Tibial nerve (tissue), 4 donors: Measurements from ENCODE around the gene RUNX2. TPM values are rescaled to one million over a fixed set of nuclear protein-coding genes. Genes with fewer than 3 reads are reported as not detected.

Experiments used
- DNase-seq, 2 donors: peaks; one replicate each; pipeline ENCODE4 v3.0.0-alpha.2; 2019; ENCODE audit warnings: low spot score in 2 of 2
- H3K27ac ChIP-seq, 4 donors: fragments of 200-600 bp; sonication (generic) in 3 of 4; one replicate each; pipeline ENCODE4 v1.5.1; 2017 to 2019; ENCODE audit warnings: mild to moderate bottlenecking in 1 of 4
- H3K27me3 ChIP-seq, 2 donors: fragments of 200-600 bp; sonication (generic) in 1 of 2; one replicate each; pipeline versions ENCODE4 v1.5.1 to v1.6.0; 2017 to 2019
- H3K36me3 ChIP-seq, 3 donors: fragments of 200-600 bp; sonication (generic); one replicate each; pipeline ENCODE4 v1.5.1; 2018 to 2019
- H3K4me1 ChIP-seq, 4 donors: fragments of 200-600 bp; sonication (generic) in 3 of 4; one replicate each; pipeline ENCODE4 v1.5.1; 2017 to 2019
- H3K4me3 ChIP-seq, 4 donors: fragments of 200-600 bp; sonication (generic) in 3 of 4; one replicate each; pipeline ENCODE4 v1.5.1; 2017 to 2019; ENCODE audit warnings: mild to moderate bottlenecking in 1 of 4, moderate library complexity in 1 of 4
- H3K9me3 ChIP-seq, 4 donors: fragments of 200-600 bp; sonication (generic) in 3 of 4; one replicate each; pipeline ENCODE4 v1.5.1; 2017 to 2019
- EP300 ChIP-seq, 2 donors: sonication (generic); formaldehyde crosslinking; IDR thresholded peaks; one replicate each; pipeline ENCODE4 v1.6.1; 2017; ENCODE audit warnings: antibody characterized with exemption in 2 of 2, mild to moderate bottlenecking in 1 of 2
- POLR2A ChIP-seq, 2 donors: fragments of 450-650 bp; IDR thresholded peaks; one replicate each; pipeline ENCODE4 v1.6.1; 2017; ENCODE audit warnings: antibody characterized with exemption in 2 of 2, mild to moderate bottlenecking in 2 of 2, moderate library complexity in 2 of 2
- WGBS, 2 donors: methylation state at CpG; one replicate each; pipeline ENCODE4 v1.1.5; 2018; 5-methylcytosine and 5-hydroxymethylcytosine counted together
- total RNA-seq, 4 donors: library from RNA; depleted of rRNA; stranded (reverse); fragments of >200 nt; gene quantifications; one replicate each; pipeline ENCODE4 v1.1.0, GENCODE V29; 2016
- TF ChIP-seq, protein P1 (sequence below), 5 experiments: fragments of 200-600 bp in 3 of 5; fragments of 450-650 bp in 2 of 5; sonication (generic) in 3 of 5; IDR thresholded peaks; one replicate each; pipeline ENCODE4 v1.5.1; 2016 to 2019; ENCODE audit warnings: antibody characterized with exemption in 5 of 5, mild to moderate bottlenecking in 3 of 5, moderate library complexity in 2 of 5

Gene RUNX2
- total RNA-seq, 4 donors from 2014 or later = 6.3 to 12.3 (median 7.8) TPM

DNA sequence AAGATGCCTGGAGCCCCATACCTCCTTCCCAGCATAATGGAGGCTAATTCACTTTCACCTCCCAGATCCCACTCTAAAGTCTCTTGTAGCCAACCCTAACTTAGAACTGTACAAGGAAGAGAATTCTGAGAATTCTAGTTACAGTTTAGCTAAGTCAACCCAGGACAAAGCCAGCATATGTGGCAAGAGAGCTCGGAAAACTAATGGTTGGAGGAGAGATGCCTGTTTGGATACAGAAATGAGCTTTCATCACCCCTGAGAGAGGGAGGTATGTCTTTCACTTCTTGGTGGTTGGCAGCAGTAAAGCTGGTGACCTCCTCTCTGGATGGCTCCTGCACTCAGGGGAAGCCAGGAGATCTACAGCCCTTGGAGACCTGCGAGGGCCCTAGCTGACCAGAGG is 302.2 kb downstream of the RUNX2 start:
- no peaks in the 10 kb centered on the region for H3K27me3 ChIP-seq
- H3K36me3 ChIP-seq = no peaks in the 10 kb centered on the region
- 57 to 68% methylated on average over 2 of the region's 2 CpGs for WGBS, 2 donors
- TF ChIP-seq POLR2A (IDR thresholded peaks at IDR 0.05) (no peak), EP300 (IDR thresholded peaks at IDR 0.05) (no peak)
- TF ChIP-seq, protein P1, sequence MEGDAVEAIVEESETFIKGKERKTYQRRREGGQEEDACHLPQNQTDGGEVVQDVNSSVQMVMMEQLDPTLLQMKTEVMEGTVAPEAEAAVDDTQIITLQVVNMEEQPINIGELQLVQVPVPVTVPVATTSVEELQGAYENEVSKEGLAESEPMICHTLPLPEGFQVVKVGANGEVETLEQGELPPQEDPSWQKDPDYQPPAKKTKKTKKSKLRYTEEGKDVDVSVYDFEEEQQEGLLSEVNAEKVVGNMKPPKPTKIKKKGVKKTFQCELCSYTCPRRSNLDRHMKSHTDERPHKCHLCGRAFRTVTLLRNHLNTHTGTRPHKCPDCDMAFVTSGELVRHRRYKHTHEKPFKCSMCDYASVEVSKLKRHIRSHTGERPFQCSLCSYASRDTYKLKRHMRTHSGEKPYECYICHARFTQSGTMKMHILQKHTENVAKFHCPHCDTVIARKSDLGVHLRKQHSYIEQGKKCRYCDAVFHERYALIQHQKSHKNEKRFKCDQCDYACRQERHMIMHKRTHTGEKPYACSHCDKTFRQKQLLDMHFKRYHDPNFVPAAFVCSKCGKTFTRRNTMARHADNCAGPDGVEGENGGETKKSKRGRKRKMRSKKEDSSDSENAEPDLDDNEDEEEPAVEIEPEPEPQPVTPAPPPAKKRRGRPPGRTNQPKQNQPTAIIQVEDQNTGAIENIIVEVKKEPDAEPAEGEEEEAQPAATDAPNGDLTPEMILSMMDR (IDR thresholded peaks at IDR 0.05) = no peak
- peaks cover 0 to 6% (median 0%) of the 10 kb centered on the region in 4 donors for H3K4me1 ChIP-seq
- no peaks in the 10 kb centered on the region for H3K9me3 ChIP-seq
- DNase-seq = no peak
- peak overlapping the region in 2 of 4 donors; percentile 13 to 26 for H3K27ac ChIP-seq
- no peak overlapping the region for H3K4me3 ChIP-seq

DNA sequence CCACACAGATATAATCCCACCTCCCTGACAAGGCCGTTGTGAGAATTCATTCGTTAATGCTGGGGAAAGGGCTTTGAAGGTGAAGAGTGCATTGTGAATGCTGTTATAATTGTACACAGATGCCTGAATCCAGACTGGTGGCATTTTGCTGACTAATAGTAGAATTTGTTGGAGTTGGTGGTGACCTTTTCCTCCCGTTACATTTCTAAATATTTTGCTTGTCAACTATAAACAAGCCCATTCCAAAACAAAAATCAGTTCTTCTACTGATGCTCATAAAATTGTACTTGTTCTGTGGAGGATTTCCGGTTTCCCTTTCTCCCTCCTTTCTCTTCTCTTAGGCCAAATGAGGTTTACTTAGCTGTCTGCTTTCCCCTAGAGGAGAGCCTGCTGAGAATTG is 302.7 kb downstream of the RUNX2 start:
- DNase-seq = no peak
- no peaks in the 10 kb centered on the region for H3K36me3 ChIP-seq
- no peaks in the 10 kb centered on the region for H3K9me3 ChIP-seq
- no peak overlapping the region for H3K4me3 ChIP-seq
- H3K4me1 ChIP-seq = peaks cover 0 to 6% (median 0%) of the 10 kb centered on the region in 4 donors
- peak overlapping the region in 2 of 4 donors; percentile 13 to 26 for H3K27ac ChIP-seq
- TF ChIP-seq EP300 (IDR thresholded peaks at IDR 0.05) (no peak), POLR2A (IDR thresholded peaks at IDR 0.05) (no peak)
- TF ChIP-seq, protein P1 (IDR thresholded peaks at IDR 0.05) = no peak
- 32 to 33% methylated on average over 4 of the region's 4 CpGs for WGBS, 2 donors
- H3K27me3 ChIP-seq = no peaks in the 10 kb centered on the region

DNA sequence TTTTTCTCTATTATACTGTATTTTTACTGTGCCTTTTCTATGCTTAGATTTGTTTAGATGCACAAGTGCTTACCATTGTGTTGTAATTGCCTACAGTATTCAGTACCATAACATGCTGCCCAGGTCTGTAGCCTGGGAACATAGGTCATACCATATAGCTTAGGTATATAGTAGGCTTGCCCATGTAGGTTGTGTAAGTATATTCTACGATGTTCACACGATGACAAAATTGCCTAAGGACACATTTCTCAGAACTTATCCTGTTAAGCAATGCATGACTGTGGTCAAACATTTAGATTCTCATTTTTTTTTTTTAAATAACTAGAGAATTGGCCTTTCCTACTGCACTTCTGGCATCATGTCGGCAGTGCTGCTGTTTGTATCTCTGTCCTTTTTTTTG is 303.3 kb downstream of the RUNX2 start:
- no peaks in the 10 kb centered on the region for H3K9me3 ChIP-seq
- H3K27me3 ChIP-seq = no peaks in the 10 kb centered on the region
- H3K27ac ChIP-seq = no peak overlapping the region
- H3K36me3 ChIP-seq = no peaks in the 10 kb centered on the region
- no peak for DNase-seq
- TF ChIP-seq EP300 (IDR thresholded peaks at IDR 0.05) = no peak
- TF ChIP-seq, protein P1 (IDR thresholded peaks at IDR 0.05) = no peak
- no peak for TF ChIP-seq POLR2A (IDR thresholded peaks at IDR 0.05)
- no peak overlapping the region for H3K4me3 ChIP-seq
- H3K4me1 ChIP-seq = peaks cover 0 to 6% (median 0%) of the 10 kb centered on the region in 4 donors
- 74 to 78% methylated on average over 3 of the region's 3 CpGs for WGBS, 2 donors

DNA sequence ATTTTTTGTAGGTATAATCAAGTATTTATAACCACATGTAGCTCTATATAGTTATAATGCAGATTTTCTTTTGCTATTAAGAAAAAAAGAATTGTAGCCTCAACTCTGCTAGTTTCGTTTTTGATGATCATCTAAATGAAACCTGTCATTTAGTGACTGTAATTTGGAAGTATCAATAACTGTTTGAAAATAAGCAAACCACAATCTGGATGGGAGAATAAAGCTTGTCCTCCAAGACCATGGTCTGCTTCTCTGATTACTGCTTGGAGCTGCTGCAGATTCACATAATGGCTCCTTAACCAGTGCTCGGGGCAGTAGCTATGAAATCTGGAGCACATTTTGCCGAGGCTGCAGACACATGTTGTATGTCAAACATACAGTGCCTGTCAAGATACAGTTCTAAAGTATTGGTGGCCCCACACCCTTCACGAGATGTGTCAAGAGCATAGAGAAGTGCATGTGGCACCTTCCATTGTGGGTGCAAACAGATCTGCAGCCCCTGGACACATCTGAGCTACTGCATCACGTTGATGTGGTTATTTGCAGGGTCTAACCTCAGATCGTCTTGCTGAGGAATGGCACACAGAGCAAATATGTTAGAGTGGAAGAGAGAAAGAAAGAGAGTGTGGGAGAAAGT is 305.3 kb downstream of the RUNX2 start:
- no peaks in the 10 kb centered on the region for H3K36me3 ChIP-seq
- TF ChIP-seq EP300 (IDR thresholded peaks at IDR 0.05) (no peak), POLR2A (IDR thresholded peaks at IDR 0.05) (no peak)
- TF ChIP-seq, protein P1 (IDR thresholded peaks at IDR 0.05) = no peak
- no peak overlapping the region for H3K27ac ChIP-seq
- peaks cover 0 to 6% (median 0%) of the 10 kb centered on the region in 4 donors for H3K4me1 ChIP-seq
- DNase-seq = no peak
- no peaks in the 10 kb centered on the region for H3K9me3 ChIP-seq
- no peaks in the 10 kb centered on the region for H3K27me3 ChIP-seq
- H3K4me3 ChIP-seq = no peak overlapping the region
- WGBS, 2 donors = 86 to 92% methylated on average over 6 of the region's 6 CpGs

DNA sequence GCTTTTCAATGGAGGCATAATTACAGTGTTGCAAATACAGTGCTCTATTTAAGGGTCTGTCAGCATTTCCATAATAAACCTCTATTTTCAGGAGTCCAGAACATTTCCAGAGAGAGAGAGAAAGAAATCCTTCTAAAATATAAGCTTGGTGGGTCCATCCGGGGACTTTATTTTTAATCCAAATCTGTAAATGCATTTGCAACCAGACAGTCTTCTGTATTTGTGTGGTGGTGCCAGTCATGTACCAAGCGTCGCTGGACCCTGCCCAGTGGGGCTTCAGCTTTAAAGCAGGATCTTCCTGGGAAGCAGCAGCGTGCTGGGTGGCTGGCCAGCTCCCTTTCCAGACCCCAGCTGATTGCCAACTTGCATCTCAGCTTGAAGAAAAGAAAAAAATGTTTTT is 306.1 kb downstream of the RUNX2 start:
- no peak for DNase-seq
- Histone ChIP-seq H3K27me3 (no peaks in the 10 kb centered on the region), H3K4me3 (no peak overlapping the region), H3K36me3 (no peaks in the 10 kb centered on the region), H3K4me1 (peaks cover 0 to 6% (median 0%) of the 10 kb centered on the region in 4 donors), H3K9me3 (no peaks in the 10 kb centered on the region), H3K27ac (no peak overlapping the region)
- no peak for TF ChIP-seq EP300 (IDR thresholded peaks at IDR 0.05)
- TF ChIP-seq POLR2A (IDR thresholded peaks at IDR 0.05) = no peak
- TF ChIP-seq, protein P1 (IDR thresholded peaks at IDR 0.05) = no peak
- 68 to 81% methylated on average over 4 of the region's 4 CpGs for WGBS, 2 donors
